H1 (cell line): ENCODE results near the gene MOK. TPM values are rescaled to one million over a fixed set of nuclear protein-coding genes. Genes with fewer than 3 reads are reported as not detected.

Experiments used
- CEBPB ChIP-seq: IDR thresholded peaks from 2 replicates; pipeline ENCODE4 v1.6.1; 2012; ENCODE audit warnings: low read depth, low read length
- CHD7 ChIP-seq: fragments of 300-600 bp; sonication (generic); IDR thresholded peaks from 2 replicates; pipeline ENCODE4 v1.7.1; 2012; ENCODE audit warnings: low read length, moderate library complexity, mild to moderate bottlenecking, inconsistent platforms; ENCODE audit not compliant: insufficient replicate concordance
- GABPA ChIP-seq: IDR thresholded peaks from 2 replicates; pipeline ENCODE4 v1.6.1; 2011; ENCODE audit warnings: mild to moderate bottlenecking, low read length, moderate library complexity, borderline replicate concordance; ENCODE audit not compliant: insufficient read depth
- HDAC2 ChIP-seq, 2 experiments: fragments of 300-600 bp in 1 of 2; sonication (generic) in 1 of 2; IDR thresholded peaks; 2 replicates each; pipeline ENCODE4 v1.6.1; 2011 to 2012; ENCODE audit warnings: low read depth in 2 of 2, low read length in 2 of 2, mild to moderate bottlenecking in 2 of 2, moderate library complexity in 2 of 2, borderline replicate concordance in 1 of 2, inconsistent platforms in 1 of 2
- SIN3A ChIP-seq, 2 experiments: IDR thresholded peaks in 1 of 2; conservative IDR thresholded peaks in 1 of 2; 2 replicates each; pipeline ENCODE4 v1.6.1; 2011 to 2012; ENCODE audit warnings: low read length in 2 of 2, improper control_type of control experiment in 1 of 2, low read depth in 1 of 2, mild to moderate bottlenecking in 1 of 2
- SIX5 ChIP-seq: IDR thresholded peaks from 2 replicates; pipeline ENCODE4 v1.6.1; 2011; ENCODE audit warnings: mild to moderate bottlenecking, low read depth, low read length
- SP2 ChIP-seq: IDR thresholded peaks from 2 replicates; pipeline ENCODE4 v1.6.1; 2012; ENCODE audit warnings: mild to moderate bottlenecking, low read length, inconsistent platforms
- polyA plus RNA-seq, 7 experiments: library from polyadenylated mRNA; depleted of rRNA in 3 of 7; stranded (reverse) in 5 of 7; unstranded in 2 of 7; fragments of >200 nt in 5 of 7; fragments of 200-250 nt in 2 of 7; gene quantifications; 1 replicate in 5 of 7; 2 replicates in 1 of 7; 4 replicates in 1 of 7; pipeline versions ENCODE4 v1.2.1 to v1.2.3, GENCODE V29; 2011 to 2013; ENCODE audit warnings: missing spikeins in 2 of 7, mixed read lengths in 2 of 7
- total RNA-seq: library from RNA; stranded (reverse); fragmentation: NEBNext Ultra II Directional; extraction: Animal tissue kit (Norgen Biotek cat#: 25700); gene quantifications from 2 replicates; pipeline ENCODE4 v1.2.1, GENCODE V29; 2021

Gene MOK
- total and polyA plus RNA-seq, 2 of the 8 experiments (the other 6 are each of a cell fraction or from before 2014, with no cell fraction given), result 2.1 to 2.5 TPM

GRCh38 chr14:102351023-102351422 lies 46.1 kb upstream of the MOK start (continued):
- TF ChIP-seq CHD7, result no peak
- no peak for TF ChIP-seq CEBPB
- TF ChIP-seq SP2, result no peak
- no peak for TF ChIP-seq HDAC2 (IDR thresholded peaks at IDR 0.05; ENCODE audit: borderline replicate concordance in 1 of 2, low read depth in 2 of 2, low read length in 2 of 2)
- no peak for TF ChIP-seq GABPA
- no peak for TF ChIP-seq SIN3A (conservative IDR thresholded peaks at IDR 0.05 in 1 of 2, IDR thresholded peaks at IDR 0.05 in 1 of 2; ENCODE audit: low read depth in 1 of 2, low read length in 2 of 2)
- no peak for TF ChIP-seq SIX5
